OCI-LY1 (cell line): Measurements from ENCODE around the gene EPHA8.

ENCODE experiments used
- CTCF ChIP-seq: fragments of 200-600 bp; sonication (generic), shearing (Covaris generic); IDR thresholded peaks from 2 replicates; pipeline ENCODE4 v1.5.1; 2017; ENCODE audit warnings: mild to moderate bottlenecking, antibody characterized with exemption, low read length, moderate library complexity, mixed read lengths
- EZH2 ChIP-seq: fragments of 200-600 bp; sonication (generic), shearing (Covaris generic); IDR thresholded peaks from 2 replicates; pipeline ENCODE4 v1.8.0; 2017; ENCODE audit warnings: borderline replicate concordance, mixed run types, mild to moderate bottlenecking, antibody characterized with exemption, low read length, moderate library complexity, mixed read lengths

DNA sequence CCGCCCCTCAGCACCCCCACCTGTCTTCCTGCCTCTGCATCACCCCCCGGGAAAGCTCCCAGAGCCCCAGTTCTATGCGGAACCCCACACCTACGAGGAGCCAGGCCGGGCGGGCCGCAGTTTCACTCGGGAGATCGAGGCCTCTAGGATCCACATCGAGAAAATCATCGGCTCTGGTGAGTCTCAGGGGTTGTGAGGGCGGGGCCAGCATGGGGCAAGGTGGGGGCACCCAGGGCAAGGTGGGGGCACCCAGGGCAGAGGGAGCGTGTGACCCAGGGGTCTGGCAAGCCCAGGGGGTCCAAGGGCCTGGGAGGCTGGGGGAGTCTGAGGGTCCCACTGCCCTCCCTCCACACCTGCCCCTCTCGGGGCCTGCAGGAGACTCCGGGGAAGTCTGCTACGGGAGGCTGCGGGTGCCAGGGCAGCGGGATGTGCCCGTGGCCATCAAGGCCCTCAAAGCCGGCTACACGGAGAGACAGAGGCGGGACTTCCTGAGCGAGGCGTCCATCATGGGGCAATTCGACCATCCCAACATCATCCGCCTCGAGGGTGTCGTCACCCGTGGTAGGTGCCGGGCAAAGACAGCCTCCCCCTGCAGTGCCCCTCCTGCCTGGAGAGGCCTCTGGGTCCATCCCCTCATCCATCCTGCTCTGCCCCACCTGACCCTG is 34.1 kb downstream of the EPHA8 start:
- TF ChIP-seq CTCF (no peak), EZH2 (no peak)
